ENCODE measurements around the gene GDAP2.

GRCh38 chr1:117952386-117952785 is 23.0 kb upstream of the GDAP2 start:
- TF ChIP-seq, protein P1, sequence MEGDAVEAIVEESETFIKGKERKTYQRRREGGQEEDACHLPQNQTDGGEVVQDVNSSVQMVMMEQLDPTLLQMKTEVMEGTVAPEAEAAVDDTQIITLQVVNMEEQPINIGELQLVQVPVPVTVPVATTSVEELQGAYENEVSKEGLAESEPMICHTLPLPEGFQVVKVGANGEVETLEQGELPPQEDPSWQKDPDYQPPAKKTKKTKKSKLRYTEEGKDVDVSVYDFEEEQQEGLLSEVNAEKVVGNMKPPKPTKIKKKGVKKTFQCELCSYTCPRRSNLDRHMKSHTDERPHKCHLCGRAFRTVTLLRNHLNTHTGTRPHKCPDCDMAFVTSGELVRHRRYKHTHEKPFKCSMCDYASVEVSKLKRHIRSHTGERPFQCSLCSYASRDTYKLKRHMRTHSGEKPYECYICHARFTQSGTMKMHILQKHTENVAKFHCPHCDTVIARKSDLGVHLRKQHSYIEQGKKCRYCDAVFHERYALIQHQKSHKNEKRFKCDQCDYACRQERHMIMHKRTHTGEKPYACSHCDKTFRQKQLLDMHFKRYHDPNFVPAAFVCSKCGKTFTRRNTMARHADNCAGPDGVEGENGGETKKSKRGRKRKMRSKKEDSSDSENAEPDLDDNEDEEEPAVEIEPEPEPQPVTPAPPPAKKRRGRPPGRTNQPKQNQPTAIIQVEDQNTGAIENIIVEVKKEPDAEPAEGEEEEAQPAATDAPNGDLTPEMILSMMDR (conservative IDR thresholded peaks at IDR 0.05), result no peak
- TF ChIP-seq EZH2 (IDR thresholded peaks at IDR 0.05; ENCODE audit: low read depth), result no peak
